Stimulated activated CD4-positive, alpha-beta T cell treated with anti-CD3 and anti-CD28 coated beads, Interleukin-1b, Interleukin-23, amount 100 ng/mL, for 1 hour (primary cell): Measurements from ENCODE around the gene PKP4.

Experiments used
- DNase-seq, 2 donors: peaks; one replicate each; pipeline ENCODE4 v3.0.0-alpha.2; 2020; ENCODE audit warnings: low read depth in 2 of 2

PKP4 gene

GRCh38 chr2:158647436-158648231, 190.9 kb downstream of the PKP4 start:
- DNase-seq = no peak

DNA sequence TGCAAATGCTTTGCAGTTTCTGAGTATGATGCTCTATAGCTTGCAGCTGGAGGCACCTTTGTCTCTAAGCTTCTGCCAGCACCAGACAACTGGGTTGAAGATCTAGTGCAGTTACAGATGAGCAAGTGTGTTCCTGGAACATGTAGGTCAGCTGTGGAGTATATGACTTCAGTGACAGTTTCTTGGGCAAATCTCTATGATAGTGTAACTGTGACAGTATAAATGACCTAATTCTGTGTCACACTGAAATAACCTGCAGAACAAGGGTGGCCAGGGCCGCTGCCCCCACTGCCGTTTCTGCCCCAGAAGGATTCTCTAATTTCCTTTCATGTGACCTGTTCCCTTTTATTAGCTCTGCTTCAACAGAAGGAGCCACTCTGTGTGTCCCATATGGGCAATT, 193.1 kb downstream of the PKP4 start:
- DNase-seq = no peak

GRCh38 chr2:158650646-158651357, 194.1 kb downstream of the PKP4 start:
- no peak for DNase-seq

DNA sequence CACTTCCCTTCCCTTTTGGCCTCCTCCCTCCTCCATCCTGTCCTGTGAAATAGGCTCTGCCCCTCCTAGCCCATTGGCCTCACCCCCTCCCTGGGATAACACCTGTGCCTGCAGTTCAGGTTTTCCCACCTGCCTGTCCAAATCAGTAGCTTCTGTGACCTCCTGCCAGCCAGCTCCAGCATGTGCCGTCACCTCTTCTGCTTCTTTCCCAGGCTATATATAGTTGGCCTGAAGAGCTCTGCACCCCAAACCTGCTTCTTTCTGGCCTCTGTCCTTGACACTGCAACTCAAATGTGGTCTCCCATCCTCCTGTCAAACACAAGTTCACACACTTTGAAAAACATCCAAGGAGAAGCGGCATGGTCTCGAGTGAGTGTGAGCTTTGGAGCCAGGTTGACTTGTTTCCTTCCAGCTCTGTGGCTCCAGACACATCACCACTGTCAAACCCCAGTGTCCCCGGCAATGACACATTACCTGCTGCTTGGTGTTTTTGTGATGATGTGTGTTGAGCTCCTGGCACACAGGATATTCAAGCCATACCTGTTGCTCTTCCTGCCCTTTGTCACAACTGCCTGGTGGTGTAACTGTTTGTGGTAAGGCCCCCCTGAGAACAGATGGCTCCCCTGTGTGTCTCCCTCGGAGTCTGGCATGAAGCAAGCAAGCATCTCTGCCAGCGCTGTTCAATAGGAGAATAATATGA, 194.8 kb downstream of the PKP4 start:
- no peak for DNase-seq

DNA sequence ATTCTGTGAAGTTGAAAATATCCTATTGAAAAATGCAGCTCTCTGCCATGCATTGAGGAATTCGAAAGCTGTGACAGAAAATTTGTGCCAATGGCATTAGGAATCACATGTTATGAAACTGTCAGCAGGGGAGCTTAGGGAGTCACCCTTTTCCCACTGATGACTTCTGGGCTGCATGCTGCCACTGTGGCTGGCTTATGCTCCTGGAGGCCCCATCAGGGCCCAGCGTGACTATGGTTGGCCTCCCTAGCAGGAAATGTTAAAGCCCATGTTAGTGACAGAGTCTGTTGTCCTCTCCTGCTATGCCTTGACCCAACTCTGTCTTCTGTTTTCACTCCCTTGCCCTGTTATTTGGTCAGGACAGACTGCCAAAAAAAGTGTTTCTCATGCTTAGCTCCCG, 198.9 kb downstream of the PKP4 start:
- DNase-seq = no peak

DNA sequence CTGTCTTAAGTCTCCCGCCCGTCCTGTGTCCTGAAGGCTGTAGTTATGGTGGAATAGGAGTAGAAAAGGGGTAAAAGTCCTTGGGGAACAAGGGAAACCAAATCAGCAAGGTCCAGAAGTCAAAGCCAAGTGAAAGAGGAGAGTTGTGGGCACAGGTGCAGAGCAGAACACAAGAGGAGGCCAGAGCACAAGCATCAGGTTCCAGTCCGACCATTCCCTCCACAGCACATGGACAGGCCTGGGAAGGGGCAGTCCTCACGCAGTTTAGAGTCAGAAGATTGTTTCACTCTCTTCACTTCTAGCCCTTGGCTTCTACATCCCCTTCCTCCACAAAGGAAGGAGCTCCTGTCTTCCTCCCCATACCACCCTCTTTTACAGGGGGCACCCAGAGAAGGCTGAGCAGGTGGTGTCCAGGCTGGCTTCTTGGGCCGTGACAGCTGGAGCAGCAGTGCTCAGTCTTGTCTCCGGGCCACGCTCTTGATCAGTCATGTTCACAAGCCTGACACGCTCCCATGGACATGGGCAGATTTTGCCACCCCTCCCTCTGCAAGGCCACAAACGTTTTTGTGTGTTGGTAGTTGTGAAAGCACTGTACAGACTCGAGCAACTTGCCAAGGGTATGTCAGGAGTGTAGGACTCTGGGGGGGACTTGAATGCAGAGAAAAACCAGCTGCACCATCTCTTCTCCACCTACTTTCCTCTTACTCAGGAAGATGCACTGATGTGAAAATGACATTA, 199.9 kb downstream of the PKP4 start:
- no peak for DNase-seq

DNA sequence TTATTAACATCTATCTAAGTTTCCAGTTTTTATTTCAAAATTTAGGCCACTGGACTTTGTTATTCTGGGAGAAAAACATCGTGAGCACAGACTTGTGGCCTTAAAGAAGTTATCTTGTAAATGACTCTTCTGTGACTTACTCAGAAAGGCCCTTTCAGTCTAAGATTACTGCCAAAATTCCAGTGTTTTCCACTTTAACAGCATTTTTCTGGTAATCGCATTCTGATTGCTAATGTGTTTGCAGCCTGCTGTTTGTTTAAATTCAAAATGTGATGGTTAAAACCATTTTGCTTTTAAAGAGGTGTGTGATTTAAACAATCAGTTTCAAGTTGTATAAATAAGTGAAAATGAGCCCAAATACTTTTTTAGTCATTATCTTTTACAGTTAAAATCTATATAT, 201.6 kb downstream of the PKP4 start:
- no peak for DNase-seq

- DNase-seq = no peak
Observed at GRCh38 chr2:158659483-158659882, 202.7 kb downstream of the PKP4 start.

- no peak for DNase-seq
Observed at GRCh38 chr2:158661231-158661630, 204.5 kb downstream of the PKP4 start.

DNA sequence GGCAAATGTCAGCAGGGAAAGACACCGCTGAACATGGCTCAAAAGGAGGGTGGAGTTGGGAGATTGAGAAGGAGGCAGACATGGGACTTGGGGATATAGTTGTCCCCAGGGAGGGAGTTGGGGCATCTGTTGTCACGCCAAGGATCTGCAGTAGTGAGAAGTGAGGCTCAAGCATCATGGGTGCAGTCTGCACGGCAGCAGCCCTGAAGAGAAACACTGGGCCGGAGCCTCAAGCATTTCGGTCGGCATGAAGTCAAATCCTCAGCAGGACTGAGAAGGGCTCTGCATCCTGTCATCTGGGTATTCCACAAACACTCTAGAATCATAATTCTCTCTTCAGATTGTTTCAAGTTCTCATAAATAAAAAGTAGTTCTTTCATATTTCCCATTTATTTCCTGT, 205.7 kb downstream of the PKP4 start:
- DNase-seq = no peak

DNA sequence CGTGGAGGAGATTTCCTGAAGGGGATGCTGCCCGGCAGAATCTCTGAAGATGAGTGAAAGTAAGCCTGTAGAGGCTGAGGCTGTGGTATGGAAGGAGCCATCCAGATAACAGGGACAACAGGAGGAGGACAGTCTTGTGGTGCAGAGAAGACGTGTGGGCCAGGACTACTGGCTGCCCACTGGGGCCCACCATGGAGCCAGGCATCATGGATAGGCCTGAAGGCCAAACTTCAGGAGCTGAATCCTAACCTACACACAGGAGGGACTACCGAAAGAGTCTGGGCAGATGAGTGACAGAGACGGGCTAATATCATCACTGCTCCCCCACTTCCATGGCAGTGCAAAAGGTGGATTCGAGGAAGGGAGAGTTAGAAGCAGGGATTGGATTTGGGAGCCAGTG, 207.0 kb downstream of the PKP4 start:
- DNase-seq = no peak

- no peak for DNase-seq
Observed at GRCh38 chr2:158664987-158665386, 208.2 kb downstream of the PKP4 start.

DNA sequence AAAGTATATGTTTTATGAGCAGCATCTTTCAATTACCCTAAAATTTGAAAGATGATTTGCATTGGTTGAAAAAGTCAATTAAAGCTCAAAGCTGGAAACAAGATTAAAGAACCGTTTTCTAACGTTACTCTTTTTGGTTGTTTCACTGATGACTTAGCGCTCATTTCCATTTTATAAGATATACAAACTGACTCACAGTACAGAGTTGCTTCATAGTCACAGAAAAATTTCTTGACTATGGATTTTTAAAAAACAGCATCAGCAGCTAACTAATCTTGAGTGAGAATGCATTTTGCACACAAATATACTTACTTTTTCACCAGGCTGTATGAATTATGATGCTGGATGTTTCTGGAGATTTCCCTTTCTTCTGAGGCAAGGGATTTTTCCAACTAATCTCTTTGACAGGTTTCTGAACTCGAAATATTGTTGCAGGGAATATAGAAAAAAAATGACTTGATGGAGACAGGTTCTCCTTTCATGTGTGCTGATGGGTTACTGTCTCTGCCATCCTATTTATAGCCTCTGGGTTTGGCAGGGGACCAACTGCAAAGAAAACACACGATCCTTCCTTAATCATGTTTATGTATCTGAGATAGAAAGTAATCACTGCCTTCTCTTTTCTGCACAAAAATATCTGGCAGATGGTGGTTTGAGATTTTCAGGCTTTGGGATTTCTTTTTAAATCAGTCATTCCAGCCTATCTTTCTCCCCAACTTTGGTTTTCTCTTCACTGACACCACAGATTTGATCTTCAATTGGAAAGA, 209.0 kb downstream of the PKP4 start:
- no peak for DNase-seq

GRCh38 chr2:158666969-158667368, 210.2 kb downstream of the PKP4 start:
- DNase-seq = no peak

- DNase-seq = no peak
Observed at GRCh38 chr2:158667586-158667985, 210.8 kb downstream of the PKP4 start.

DNA sequence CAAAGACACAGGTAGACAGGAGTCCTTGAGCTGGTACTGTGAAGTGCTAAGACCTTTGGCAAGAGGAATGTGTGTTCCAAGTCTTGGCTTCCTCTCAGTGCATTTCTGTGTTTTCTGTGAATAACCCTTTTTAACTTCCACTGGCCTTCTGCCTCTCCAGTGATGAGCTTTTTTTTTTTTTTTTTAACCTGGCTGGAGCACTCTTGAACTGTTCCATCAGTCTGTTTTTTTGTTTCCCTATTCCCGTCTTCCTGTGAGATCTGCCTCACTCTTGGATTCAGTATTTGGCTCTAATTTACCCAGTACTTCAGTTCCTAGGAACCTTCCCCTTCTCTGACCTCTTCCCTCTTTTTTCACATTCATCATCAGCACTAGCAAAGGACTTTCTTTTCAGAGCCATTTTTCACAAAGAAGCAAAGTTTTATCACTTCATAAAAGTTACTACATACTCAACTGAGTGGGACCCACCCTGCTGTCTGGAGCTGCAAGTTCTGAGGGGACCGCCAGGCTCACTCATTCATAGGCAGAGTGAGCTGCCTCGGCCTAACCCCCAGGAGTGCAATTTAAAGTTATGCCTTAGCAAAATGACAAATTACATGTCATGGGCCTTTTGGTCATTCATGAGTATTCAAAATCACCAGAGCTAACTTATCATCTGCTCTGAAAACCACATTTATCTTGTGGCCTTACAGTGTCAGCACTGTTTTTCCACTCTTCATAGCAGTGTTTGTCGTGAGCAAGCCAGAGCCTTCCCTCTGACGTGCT, 211.4 kb downstream of the PKP4 start:
- no peak for DNase-seq

GRCh38 chr2:158670292-158670691, 213.5 kb downstream of the PKP4 start:
- no peak for DNase-seq

DNA sequence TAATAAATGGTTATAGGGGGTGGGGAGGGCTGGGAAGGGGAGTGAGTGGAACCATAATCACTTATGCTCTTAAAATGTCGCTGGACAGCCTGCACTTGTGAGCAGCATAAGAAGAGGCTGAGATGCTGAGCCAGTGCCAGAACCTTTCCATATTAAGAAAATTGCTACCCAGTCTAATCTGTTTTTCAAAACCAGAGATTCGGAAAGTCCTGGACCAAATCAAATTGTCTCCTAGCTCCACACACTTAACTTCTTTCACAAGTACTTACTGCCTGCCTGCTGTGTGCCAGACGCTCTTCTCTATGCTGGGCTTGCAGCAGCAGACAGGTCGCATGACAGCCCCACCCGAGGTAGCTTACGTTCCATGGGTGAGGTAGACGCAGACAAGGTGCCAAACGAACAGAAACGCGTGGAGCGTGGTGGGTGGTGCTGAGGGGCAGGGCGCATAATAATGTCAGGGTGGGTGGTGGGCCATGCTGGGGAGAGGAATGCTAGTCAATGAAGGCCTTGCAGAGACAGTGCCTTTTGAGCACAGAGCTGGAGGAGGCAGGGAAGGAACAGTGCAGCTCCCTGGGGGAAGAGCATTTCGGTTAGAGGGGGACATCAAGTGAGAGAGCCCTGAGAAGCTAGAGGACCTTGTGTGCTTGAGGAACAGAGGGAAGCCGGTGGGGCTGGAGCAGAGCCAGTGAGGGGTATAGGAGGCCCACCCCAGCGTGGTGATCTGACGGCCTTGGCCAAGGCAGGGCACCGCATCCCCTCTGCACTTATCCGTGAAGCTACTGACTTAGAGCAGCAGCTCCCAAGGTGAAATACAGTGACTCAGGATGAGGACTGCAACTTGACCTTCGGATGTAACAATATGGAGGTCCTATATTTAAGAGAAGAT, 214.9 kb downstream of the PKP4 start:
- no peak for DNase-seq

DNA sequence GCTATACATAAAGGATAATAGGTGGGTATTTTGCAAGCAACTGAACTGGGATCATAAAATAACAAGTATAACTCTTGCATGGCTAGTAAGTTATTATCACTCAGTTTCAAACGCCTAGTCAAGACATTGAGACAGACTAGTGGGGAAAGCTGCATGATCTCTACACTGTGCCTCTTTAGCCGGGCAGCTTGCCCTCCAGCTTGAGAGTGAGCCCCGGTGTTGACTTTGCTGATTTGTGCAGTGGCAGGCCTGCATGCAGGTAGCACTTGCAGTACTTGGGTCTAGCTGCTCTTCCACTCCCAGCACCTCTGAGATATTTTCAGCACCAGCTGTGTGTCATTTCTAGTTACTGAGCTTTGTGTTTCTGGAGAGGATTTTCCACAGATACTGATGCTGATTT, 219.5 kb downstream of the PKP4 start:
- DNase-seq = no peak

GRCh38 chr2:158676696-158677095, 219.9 kb downstream of the PKP4 start:
- DNase-seq = no peak
